Uterus (tissue), 2 donors: Measurements from ENCODE around the gene ZNF892.

Source experiments
- POLR2A ChIP-seq, 2 donors: fragments of 450-650 bp; IDR thresholded peaks; one replicate each; pipeline ENCODE4 v1.6.1; 2016; ENCODE audit warnings: antibody characterized with exemption in 2 of 2, mild to moderate bottlenecking in 1 of 2, moderate library complexity in 1 of 2
- TF ChIP-seq, protein P1 (sequence below), 4 experiments: fragments of 200-600 bp in 2 of 4; fragments of 450-650 bp in 2 of 4; sonication (generic) in 2 of 4; IDR thresholded peaks; one replicate each; pipeline ENCODE4 v1.5.1; 2016 to 2019; ENCODE audit warnings: antibody characterized with exemption in 4 of 4, mild to moderate bottlenecking in 2 of 4, moderate library complexity in 1 of 4

DNA sequence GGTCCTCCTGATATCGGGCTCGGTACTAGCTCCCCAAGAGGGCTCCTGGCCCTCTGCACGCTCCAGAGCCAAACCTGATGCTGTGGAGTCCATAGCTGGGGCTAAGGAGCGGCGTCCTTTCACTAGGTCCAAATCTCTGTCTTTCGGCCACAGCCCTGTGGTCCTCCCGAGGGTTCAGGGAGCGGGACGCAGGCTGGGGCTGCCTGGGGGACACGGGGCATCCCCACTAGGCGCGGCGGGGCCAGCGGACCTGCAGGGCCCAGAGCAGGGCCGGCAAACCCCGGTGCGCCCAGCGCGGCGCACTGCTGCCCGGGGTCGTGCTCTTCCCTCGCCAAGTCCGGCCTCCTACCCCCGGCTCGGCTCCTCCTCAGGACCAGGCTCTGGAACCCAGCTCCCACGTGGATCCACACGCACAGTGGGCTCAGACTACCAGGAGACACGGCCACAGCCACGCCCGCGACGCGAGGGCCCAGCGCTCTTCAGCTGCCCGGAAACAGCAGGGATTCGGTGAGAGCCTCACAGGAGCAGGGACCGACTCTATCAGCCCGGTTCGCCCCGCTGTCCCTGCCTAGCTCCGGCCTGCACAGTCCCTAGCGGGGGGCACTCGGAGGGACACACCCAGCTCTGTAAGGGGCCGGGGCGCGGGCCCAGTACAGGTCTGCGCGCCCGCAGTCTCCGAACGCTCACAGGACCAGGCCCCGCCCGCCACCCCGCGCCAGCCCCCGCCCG is 48.3 kb upstream of the ZNF892 start:
- TF ChIP-seq, protein P1, sequence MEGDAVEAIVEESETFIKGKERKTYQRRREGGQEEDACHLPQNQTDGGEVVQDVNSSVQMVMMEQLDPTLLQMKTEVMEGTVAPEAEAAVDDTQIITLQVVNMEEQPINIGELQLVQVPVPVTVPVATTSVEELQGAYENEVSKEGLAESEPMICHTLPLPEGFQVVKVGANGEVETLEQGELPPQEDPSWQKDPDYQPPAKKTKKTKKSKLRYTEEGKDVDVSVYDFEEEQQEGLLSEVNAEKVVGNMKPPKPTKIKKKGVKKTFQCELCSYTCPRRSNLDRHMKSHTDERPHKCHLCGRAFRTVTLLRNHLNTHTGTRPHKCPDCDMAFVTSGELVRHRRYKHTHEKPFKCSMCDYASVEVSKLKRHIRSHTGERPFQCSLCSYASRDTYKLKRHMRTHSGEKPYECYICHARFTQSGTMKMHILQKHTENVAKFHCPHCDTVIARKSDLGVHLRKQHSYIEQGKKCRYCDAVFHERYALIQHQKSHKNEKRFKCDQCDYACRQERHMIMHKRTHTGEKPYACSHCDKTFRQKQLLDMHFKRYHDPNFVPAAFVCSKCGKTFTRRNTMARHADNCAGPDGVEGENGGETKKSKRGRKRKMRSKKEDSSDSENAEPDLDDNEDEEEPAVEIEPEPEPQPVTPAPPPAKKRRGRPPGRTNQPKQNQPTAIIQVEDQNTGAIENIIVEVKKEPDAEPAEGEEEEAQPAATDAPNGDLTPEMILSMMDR (IDR thresholded peaks at IDR 0.05), result no peak
- no peak for TF ChIP-seq POLR2A (IDR thresholded peaks at IDR 0.05)
